ENCODE results near the gene MOSMO. TPM values are rescaled to one million over a fixed set of nuclear protein-coding genes. Genes with fewer than 3 reads are reported as not detected.
A peak's percentile ranks its signal among the peaks of the same experiment; 100 is the strongest.

MOSMO gene
- total and polyA plus RNA-seq, 2 of the 13 experiments (the other 11 are each of a cell fraction or from before 2014, with no cell fraction given) = 26.7 to 32.6 TPM

- TF ChIP-seq ARID4A (CRISPR knock-in tag; IDR thresholded peaks at IDR 0.05; ENCODE audit: borderline replicate concordance) = peak; percentile 83
- no peak for TF ChIP-seq ARHGAP35 (CRISPR knock-in tag; IDR thresholded peaks at IDR 0.05; ENCODE audit: borderline replicate concordance)
- no peak for TF ChIP-seq NAIF1 (CRISPR knock-in tag; IDR thresholded peaks at IDR 0.05; ENCODE audit: borderline replicate concordance)
- TF ChIP-seq ZNF709 (CRISPR knock-in tag; IDR thresholded peaks at IDR 0.05) = no peak
- TF ChIP-seq CREB1 (IDR thresholded peaks at IDR 0.05) = no peak
- no peak; the same call in 1 of the 2 replicates for TF ChIP-seq CREB1 (CRISPR knock-in tag; IDR thresholded peaks at IDR 0.05)
- peak; percentile 45 for TF ChIP-seq MED8 (CRISPR knock-in tag; IDR thresholded peaks at IDR 0.05; ENCODE audit: insufficient replicate concordance)
- peak; percentile 59; the same call in 1 of the 2 replicates for TF ChIP-seq MYPOP (CRISPR knock-in tag; IDR thresholded peaks at IDR 0.05)
- TF ChIP-seq ZNF292 (CRISPR knock-in tag; IDR thresholded peaks at IDR 0.05; ENCODE audit: borderline replicate concordance, low read depth) = no peak; the same call in 1 of the 2 replicates
- 0 out of 2 replicates have a peak, but pooled peaks have one; percentile 74 for TF ChIP-seq HOXA5 (CRISPR knock-in tag; IDR thresholded peaks at IDR 0.05)
- TF ChIP-seq SALL1 (CRISPR knock-in tag; IDR thresholded peaks at IDR 0.05) = peak; percentile 63; the same call in 1 of the 2 replicates
- TF ChIP-seq ZXDC (CRISPR knock-in tag; IDR thresholded peaks at IDR 0.05) = 0 out of 2 replicates have a peak, but pooled peaks have one; percentile 90
- TF ChIP-seq ZNF576 (CRISPR knock-in tag; IDR thresholded peaks at IDR 0.05) = no peak
- peak; percentile 89 for TF ChIP-seq TP53 (CRISPR knock-in tag; conservative IDR thresholded peaks at IDR 0.05)
- TF ChIP-seq ZNF281 (CRISPR knock-in tag; IDR thresholded peaks at IDR 0.05; ENCODE audit: borderline replicate concordance) = peak; percentile 17; the same call in 1 of the 2 replicates
- TF ChIP-seq KLF6 (CRISPR knock-in tag; IDR thresholded peaks at IDR 0.05) = peak; percentile 77; the same call in 1 of the 2 replicates
- TF ChIP-seq BHLHE40 (IDR thresholded peaks at IDR 0.05; ENCODE audit: low read length) = peak; percentile 61
- TF ChIP-seq MIER2 (CRISPR knock-in tag; IDR thresholded peaks at IDR 0.05) = peak; percentile 92
These were observed at the start of gene MOSMO (continued) for GRCh38 chr16:22007509-22008214.

Measured in HepG2 (cell line).